Measurements from ENCODE around the gene HIPK4. TPM values are rescaled to one million over a fixed set of nuclear protein-coding genes. Genes with fewer than 3 reads are reported as not detected.

Gene HIPK4
- total RNA-seq, 4 donors from 2014 or later, result 0.39 to 0.60 TPM; not detected in 2

DNA sequence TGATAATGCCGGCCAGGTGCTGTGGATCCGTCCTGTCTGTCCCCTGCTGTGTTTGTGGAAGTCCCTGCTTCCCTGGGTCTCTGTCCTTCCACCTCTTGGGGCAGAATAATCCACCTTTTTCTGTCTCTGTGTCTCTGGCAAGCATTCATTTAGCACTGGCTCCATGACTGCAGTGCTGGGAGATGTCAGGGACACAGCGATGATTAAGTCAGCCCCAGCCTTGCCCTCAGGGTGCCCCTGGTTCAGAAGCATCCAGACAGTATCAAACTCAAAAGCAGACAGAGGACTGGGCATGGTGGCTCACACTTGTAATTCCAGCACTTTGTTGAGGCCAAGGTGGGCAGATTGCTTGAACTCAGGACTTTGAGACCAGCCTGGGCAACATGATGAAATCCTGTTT is 1.5 kb downstream of the HIPK4 start:
- Histone ChIP-seq H3K4me3 (no peak overlapping the region), H3K9me3 (no peaks in the 10 kb centered on the region), H3K4me1 (no peaks in the 10 kb centered on the region), H3K36me3 (no peaks in the 10 kb centered on the region), H3K27me3 (no peaks in the 10 kb centered on the region), H3K27ac (no peak overlapping the region)
- TF ChIP-seq, protein P1, sequence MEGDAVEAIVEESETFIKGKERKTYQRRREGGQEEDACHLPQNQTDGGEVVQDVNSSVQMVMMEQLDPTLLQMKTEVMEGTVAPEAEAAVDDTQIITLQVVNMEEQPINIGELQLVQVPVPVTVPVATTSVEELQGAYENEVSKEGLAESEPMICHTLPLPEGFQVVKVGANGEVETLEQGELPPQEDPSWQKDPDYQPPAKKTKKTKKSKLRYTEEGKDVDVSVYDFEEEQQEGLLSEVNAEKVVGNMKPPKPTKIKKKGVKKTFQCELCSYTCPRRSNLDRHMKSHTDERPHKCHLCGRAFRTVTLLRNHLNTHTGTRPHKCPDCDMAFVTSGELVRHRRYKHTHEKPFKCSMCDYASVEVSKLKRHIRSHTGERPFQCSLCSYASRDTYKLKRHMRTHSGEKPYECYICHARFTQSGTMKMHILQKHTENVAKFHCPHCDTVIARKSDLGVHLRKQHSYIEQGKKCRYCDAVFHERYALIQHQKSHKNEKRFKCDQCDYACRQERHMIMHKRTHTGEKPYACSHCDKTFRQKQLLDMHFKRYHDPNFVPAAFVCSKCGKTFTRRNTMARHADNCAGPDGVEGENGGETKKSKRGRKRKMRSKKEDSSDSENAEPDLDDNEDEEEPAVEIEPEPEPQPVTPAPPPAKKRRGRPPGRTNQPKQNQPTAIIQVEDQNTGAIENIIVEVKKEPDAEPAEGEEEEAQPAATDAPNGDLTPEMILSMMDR (IDR thresholded peaks at IDR 0.05), result no peak
- no peak for TF ChIP-seq POLR2A (IDR thresholded peaks at IDR 0.05)
- no peak for TF ChIP-seq EP300 (IDR thresholded peaks at IDR 0.05)
- WGBS, 2 donors, result 71 to 74% methylated on average over 3 of the region's 3 CpGs
- no peak for DNase-seq (ENCODE audit: low spot score in 2 of 2)

- no peak for DNase-seq (ENCODE audit: low spot score in 2 of 2)
- TF ChIP-seq POLR2A (IDR thresholded peaks at IDR 0.05) (no peak), EP300 (IDR thresholded peaks at IDR 0.05) (no peak)
- TF ChIP-seq, protein P1 (IDR thresholded peaks at IDR 0.05), result no peak
- WGBS, 2 donors, result 91 to 94% methylated on average over 10 of the region's 10 CpGs
These were observed 2.8 kb downstream of the HIPK4 start for GRCh38 chr19:40387155-40387554.

DNA sequence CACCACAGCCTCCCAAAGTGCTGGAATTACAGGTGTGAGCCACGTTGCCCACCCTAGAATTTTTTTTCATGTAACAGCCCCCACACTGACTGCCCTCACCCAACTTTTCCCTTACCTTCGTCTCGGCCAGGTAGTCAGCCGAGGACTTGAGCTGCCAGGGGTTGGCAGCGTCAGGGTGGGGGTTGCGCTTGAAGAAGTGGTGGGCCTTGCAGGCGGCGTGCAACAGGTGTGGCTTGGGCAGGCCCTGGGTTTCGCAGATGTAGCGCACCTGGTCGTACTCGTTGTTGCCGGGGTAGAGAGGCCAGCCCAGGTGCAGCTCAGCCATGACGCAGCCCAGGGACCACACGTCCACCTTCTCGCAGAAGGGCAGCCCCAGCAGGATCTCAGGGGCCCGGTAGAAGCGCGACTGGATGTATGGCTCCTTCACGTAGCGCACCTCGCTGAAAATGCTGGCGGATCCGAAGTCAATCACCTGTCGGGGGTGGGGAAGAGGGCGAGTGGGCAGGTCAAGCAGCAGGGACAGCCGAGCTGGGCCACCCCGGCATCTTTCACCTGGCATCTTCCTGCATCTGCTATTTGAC is 6.2 kb downstream of the HIPK4 start:
- peaks cover 0 to 4% (median 0%) of the 10 kb centered on the region in 4 donors for H3K4me1 ChIP-seq
- peak overlapping the region in 1 of 4 donors; percentile 20 for H3K27ac ChIP-seq
- no peak for TF ChIP-seq EP300 (IDR thresholded peaks at IDR 0.05)
- peaks cover 0 to 27% (median 0%) of the 10 kb centered on the region in 3 donors for H3K36me3 ChIP-seq
- H3K4me3 ChIP-seq, result no peak overlapping the region
- 86 to 88% methylated on average over 25 to 28 of the region's 28 CpGs for WGBS, 2 donors
- DNase-seq (ENCODE audit: low spot score in 2 of 2), result no peak
- no peaks in the 10 kb centered on the region for H3K27me3 ChIP-seq
- H3K9me3 ChIP-seq, result no peaks in the 10 kb centered on the region

More at GRCh38 chr19:40387155-40387554, 2.8 kb downstream of the HIPK4 start:
- H3K9me3 ChIP-seq, result no peaks in the 10 kb centered on the region
- no peak overlapping the region for H3K4me3 ChIP-seq
- H3K4me1 ChIP-seq, result peaks cover 0 to 4% (median 0%) of the 10 kb centered on the region in 4 donors
- H3K36me3 ChIP-seq, result no peaks in the 10 kb centered on the region
- no peak overlapping the region for H3K27ac ChIP-seq
- H3K27me3 ChIP-seq, result no peaks in the 10 kb centered on the region

GRCh38 chr19:40381321-40381720 is 8.7 kb downstream of the HIPK4 start:
- 90 to 95% methylated on average over 3 of the region's 3 CpGs for WGBS, 2 donors
- H3K27ac ChIP-seq, result no peak overlapping the region
- no peak for DNase-seq (ENCODE audit: low spot score in 2 of 2)
- H3K36me3 ChIP-seq, result peaks cover 0 to 51% (median 0%) of the 10 kb centered on the region in 3 donors
- H3K4me1 ChIP-seq, result peaks cover 0 to 4% (median 0%) of the 10 kb centered on the region in 4 donors
- no peak for TF ChIP-seq POLR2A (IDR thresholded peaks at IDR 0.05)
- TF ChIP-seq EP300 (IDR thresholded peaks at IDR 0.05), result no peak
- TF ChIP-seq, protein P1 (IDR thresholded peaks at IDR 0.05), result no peak
- no peaks in the 10 kb centered on the region for H3K27me3 ChIP-seq
- H3K4me3 ChIP-seq, result no peak overlapping the region
- H3K9me3 ChIP-seq, result no peaks in the 10 kb centered on the region

- WGBS, 2 donors, result 86 to 87% methylated on average over 35 to 36 of the region's 37 CpGs
- Histone ChIP-seq H3K4me1 (peaks cover 0 to 4% (median 0%) of the 10 kb centered on the region in 4 donors), H3K36me3 (peaks cover 0 to 60% (median 0%) of the 10 kb centered on the region in 3 donors), H3K27ac (no peak overlapping the region), H3K4me3 (no peak overlapping the region), H3K9me3 (no peaks in the 10 kb centered on the region), H3K27me3 (no peaks in the 10 kb centered on the region)
- DNase-seq (ENCODE audit: low spot score in 2 of 2), result no peak
- TF ChIP-seq, protein P1 (IDR thresholded peaks at IDR 0.05), result no peak
These were observed 9.6 kb downstream of the HIPK4 start for GRCh38 chr19:40380199-40381037.
